Measurements from ENCODE around the gene TLE4.
A peak's percentile ranks its signal among the peaks of the same experiment; 100 is the strongest.

Gene TLE4

GRCh38 chr9:79694208-79694607 lies 122.4 kb downstream of the TLE4 start:
- DNase-seq (ENCODE audit: low read depth), result no peak
- no peak for TF ChIP-seq CTCF (conservative IDR thresholded peaks at IDR 0.05; ENCODE audit: low read length)
- H3K4me3 ChIP-seq (ENCODE audit: low read length), result no peak overlapping the region

GRCh38 chr9:79694676-79695400 lies 123.1 kb downstream of the TLE4 start:
- no peak for TF ChIP-seq CTCF (conservative IDR thresholded peaks at IDR 0.05; ENCODE audit: low read length)
- peak; percentile 96 for DNase-seq (ENCODE audit: low read depth)
- H3K4me3 ChIP-seq (ENCODE audit: low read length), result no peak overlapping the region

GRCh38 chr9:79695531-79696175 lies 123.9 kb downstream of the TLE4 start:
- DNase-seq (ENCODE audit: low read depth), result no peak
- no peak overlapping the region for H3K4me3 ChIP-seq (ENCODE audit: low read length)
- TF ChIP-seq CTCF (conservative IDR thresholded peaks at IDR 0.05; ENCODE audit: low read length), result no peak

GRCh38 chr9:79698967-79699366 lies 127.2 kb downstream of the TLE4 start:
- no peak for TF ChIP-seq CTCF (conservative IDR thresholded peaks at IDR 0.05; ENCODE audit: low read length)

GRCh38 chr9:79699479-79699878 lies 127.7 kb downstream of the TLE4 start:
- DNase-seq (ENCODE audit: low read depth), result no peak
- no peak overlapping the region for H3K4me3 ChIP-seq (ENCODE audit: low read length)
- no peak for TF ChIP-seq CTCF (conservative IDR thresholded peaks at IDR 0.05; ENCODE audit: low read length)

More at GRCh38 chr9:79698967-79699366, 127.2 kb downstream of the TLE4 start:
- no peak for DNase-seq (ENCODE audit: low read depth)
- no peak overlapping the region for H3K4me3 ChIP-seq (ENCODE audit: low read length)

GRCh38 chr9:79700607-79701360 lies 129.0 kb downstream of the TLE4 start:
- no peak overlapping the region for H3K4me3 ChIP-seq (ENCODE audit: low read length)
- TF ChIP-seq CTCF (conservative IDR thresholded peaks at IDR 0.05; ENCODE audit: low read length), result no peak
- DNase-seq (ENCODE audit: low read depth), result peak; percentile 45
